Measurements from ENCODE around the gene EFNB2. TPM values are rescaled to one million over a fixed set of nuclear protein-coding genes. Genes with fewer than 3 reads are reported as not detected.
A peak's percentile ranks its signal among the peaks of the same experiment; 100 is the strongest.

EFNB2 gene
- total RNA-seq, 1 experiment from 2014 or later: 15.9 TPM

GRCh38 chr13:106526738-106527444, 8.6 kb downstream of the EFNB2 start:
- ChIA-PET CTCF (interaction anchor here (0.9 to 1.9 kb wide), 2 partner anchors 9 to 1116 kb away, joined by 3 to 9 read pairs; partner anchors contain the start of gene EFNB2), POLR2A (no interaction called here)
- H3K36me3 Mint-ChIP-seq: no peaks in the 10 kb centered on the region
- H3K4me3 Mint-ChIP-seq: peak overlapping the region; percentile 43
- peak overlapping the region; percentile 87 for H3K27ac Mint-ChIP-seq
- ATAC-seq (peak; percentile 41), DNase-seq (ENCODE audit: low spot score) (no peak)
- no peaks in the 10 kb centered on the region for H3K9me3 Mint-ChIP-seq
- peaks cover 92% of the 10 kb centered on the region for H3K4me1 Mint-ChIP-seq
- H3K27me3 Mint-ChIP-seq (ENCODE audit: low read depth): no peaks in the 10 kb centered on the region; the same call in 1 of the 2 replicates
- TF ChIP-seq NR2C2 (CRISPR knock-in tag; IDR thresholded peaks at IDR 0.05) (no peak), HMGA2 (CRISPR knock-in tag; IDR thresholded peaks at IDR 0.05) (peak; percentile 99)

GRCh38 chr13:106525865-106526264, 9.6 kb downstream of the EFNB2 start:
- no peaks in the 10 kb centered on the region for H3K36me3 Mint-ChIP-seq
- DNase-seq (ENCODE audit: low spot score) (no peak), ATAC-seq (peak; percentile 38)
- peaks cover 93% of the 10 kb centered on the region for H3K4me1 Mint-ChIP-seq
- no peak overlapping the region for H3K27ac Mint-ChIP-seq
- TF ChIP-seq ZNF317 (CRISPR knock-in tag; IDR thresholded peaks at IDR 0.05; ENCODE audit: borderline replicate concordance, low read depth) (no peak), ZNF423 (CRISPR knock-in tag; IDR thresholded peaks at IDR 0.05) (no peak), RORB (CRISPR knock-in tag; IDR thresholded peaks at IDR 0.05) (no peak), ESRRA (CRISPR knock-in tag; IDR thresholded peaks at IDR 0.05; ENCODE audit: borderline replicate concordance) (no peak), RELA (CRISPR knock-in tag; IDR thresholded peaks at IDR 0.05; ENCODE audit: borderline replicate concordance) (no peak), NFE2L1 (CRISPR knock-in tag; IDR thresholded peaks at IDR 0.05) (no peak), E2F5 (CRISPR knock-in tag; IDR thresholded peaks at IDR 0.05) (no peak), FOXP1 (CRISPR knock-in tag; IDR thresholded peaks at IDR 0.05; ENCODE audit: borderline replicate concordance) (no peak), ZNF121 (CRISPR knock-in tag; IDR thresholded peaks at IDR 0.05) (no peak)
- H3K27me3 Mint-ChIP-seq (ENCODE audit: low read depth): no peaks in the 10 kb centered on the region; the same call in 1 of the 2 replicates
- peak overlapping the region; percentile 14 for H3K4me3 Mint-ChIP-seq
- no peaks in the 10 kb centered on the region for H3K9me3 Mint-ChIP-seq
- CTCF ChIA-PET: interaction anchor here (1.9 kb wide), 1 partner anchor 10 kb away, joined by 9 read pairs; the partner anchor contains the start of gene EFNB2
- POLR2A ChIA-PET: no interaction called here

- POLR2A ChIA-PET: no interaction called here
- DNase-seq (ENCODE audit: low spot score) (no peak), ATAC-seq (no peak)
- Mint-ChIP-seq H3K27ac (no peak overlapping the region), H3K27me3 (ENCODE audit: low read depth) (no peaks in the 10 kb centered on the region; the same call in 1 of the 2 replicates), H3K4me3 (no peak overlapping the region), H3K9me3 (no peaks in the 10 kb centered on the region), H3K4me1 (peaks cover 90% of the 10 kb centered on the region), H3K36me3 (no peaks in the 10 kb centered on the region)
- TF ChIP-seq ZNF317 (CRISPR knock-in tag; IDR thresholded peaks at IDR 0.05; ENCODE audit: borderline replicate concordance, low read depth): no peak
- no peak for TF ChIP-seq ZMAT4 (CRISPR knock-in tag; IDR thresholded peaks at IDR 0.05)
- TF ChIP-seq ZNF416 (CRISPR knock-in tag; IDR thresholded peaks at IDR 0.05): no peak
- TF ChIP-seq TEAD4 (CRISPR knock-in tag; IDR thresholded peaks at IDR 0.05): no peak
- CTCF ChIA-PET: no interaction called here
Measured at GRCh38 chr13:106524108-106524507, 11.4 kb downstream of the EFNB2 start.

GRCh38 chr13:106523576-106523975, 11.9 kb downstream of the EFNB2 start:
- TF ChIP-seq TCF7 (CRISPR knock-in tag; IDR thresholded peaks at IDR 0.05; ENCODE audit: low read depth) (no peak), JUN (CRISPR knock-in tag; IDR thresholded peaks at IDR 0.05) (no peak), ZNF423 (CRISPR knock-in tag; IDR thresholded peaks at IDR 0.05) (no peak), EMX1 (CRISPR knock-in tag; IDR thresholded peaks at IDR 0.05) (no peak)
- ChIA-PET POLR2A (no interaction called here), CTCF (interaction anchor here (0.6 kb wide), 1 partner anchor 1910 kb away, joined by 9 read pairs; no protein-coding TSS in a partner anchor)
- DNase-seq (ENCODE audit: low spot score): no peak
- Mint-ChIP-seq H3K9me3 (no peaks in the 10 kb centered on the region), H3K36me3 (no peaks in the 10 kb centered on the region), H3K27ac (no peak overlapping the region), H3K27me3 (ENCODE audit: low read depth) (no peaks in the 10 kb centered on the region; the same call in 1 of the 2 replicates), H3K4me1 (peaks cover 90% of the 10 kb centered on the region), H3K4me3 (no peak overlapping the region)
- no peak for ATAC-seq

Measured in WTC11 (cell line).